SK-N-SH treated with all-trans-retinoic acid at 6 μM for 48 hours (cell line): ENCODE measurements around the gene METTL2B.

Experiments used
- ATAC-seq: fragments of 200-7000 bp; cut with Tn5 transposase; 3 replicates; pipeline ENCODE4 v1.9.1; 2020; ENCODE audit warnings: mild to moderate bottlenecking, moderate library complexity
- ARNTL ChIP-seq: fragments of 450-650 bp; formaldehyde crosslinking; IDR thresholded peaks from 2 replicates; pipeline ENCODE4 v1.5.0; 2020; ENCODE audit warnings: low read depth, mild to moderate bottlenecking, moderate library complexity, borderline replicate concordance
- BACH2 ChIP-seq: fragments of 250-450 bp; sonication (Bioruptor Pico); IDR thresholded peaks from 2 replicates; pipeline ENCODE4 v1.9.0; 2021; ENCODE audit warnings: mild to moderate bottlenecking, borderline replicate concordance
- CREB5 ChIP-seq: fragments of 250-450 bp; sonication (Bioruptor Pico); IDR thresholded peaks from 2 replicates; pipeline ENCODE4 v1.5.1; 2020; ENCODE audit warnings: low read depth, mild to moderate bottlenecking, moderate library complexity
- CSDC2 ChIP-seq: fragments of 250-450 bp; sonication (Bioruptor Pico); IDR thresholded peaks from 2 replicates; pipeline ENCODE4 v1.5.0; 2020; ENCODE audit warnings: mild to moderate bottlenecking, moderate library complexity
- CSRNP3 ChIP-seq: fragments of 250-450 bp; sonication (Bioruptor Pico); IDR thresholded peaks from 2 replicates; pipeline ENCODE4 v1.5.1; 2021; ENCODE audit warnings: mild to moderate bottlenecking, moderate library complexity
- ESRRG ChIP-seq: fragments of 250-450 bp; sonication (Bioruptor Pico); IDR thresholded peaks from 2 replicates; pipeline ENCODE4 v1.6.1; 2021; ENCODE audit warnings: mild to moderate bottlenecking
- GLIS3 ChIP-seq: fragments of 250-450 bp; sonication (Bioruptor Pico); IDR thresholded peaks from 2 replicates; pipeline ENCODE4 v1.5.0; 2020; ENCODE audit warnings: mild to moderate bottlenecking, moderate library complexity
- ISL1 ChIP-seq: fragments of 250-450 bp; sonication (Bioruptor Pico); IDR thresholded peaks from 2 replicates; pipeline ENCODE4 v2.1.2; 2022; ENCODE audit warnings: mild to moderate bottlenecking, moderate library complexity
- OSR1 ChIP-seq: fragments of 250-450 bp; sonication (Bioruptor Pico); IDR thresholded peaks from 2 replicates; pipeline ENCODE4 v1.8.0; 2022; ENCODE audit warnings: moderate library complexity, mild to moderate bottlenecking, inconsistent platforms
- PATZ1 ChIP-seq: fragments of 250-450 bp; sonication (Bioruptor Pico); IDR thresholded peaks from 2 replicates; pipeline ENCODE4 v1.8.0; 2020; ENCODE audit warnings: mild to moderate bottlenecking, moderate library complexity, borderline replicate concordance
- POU6F1 ChIP-seq: fragments of 250-450 bp; sonication (Bioruptor Pico); IDR thresholded peaks from 2 replicates; pipeline ENCODE4 v1.8.0; 2021; ENCODE audit warnings: low read depth, mild to moderate bottlenecking, moderate library complexity, borderline replicate concordance
- PPARA ChIP-seq: fragments of 250-450 bp; sonication (Bioruptor Pico); IDR thresholded peaks from 2 replicates; pipeline ENCODE4 v1.5.0; 2020; ENCODE audit warnings: mild to moderate bottlenecking, borderline replicate concordance
- RARB ChIP-seq: fragments of 250-450 bp; sonication (Bioruptor Pico); IDR thresholded peaks from 2 replicates; pipeline ENCODE4 v1.8.0; 2021; ENCODE audit warnings: mild to moderate bottlenecking, moderate library complexity
- SNAI2 ChIP-seq: fragments of 250-450 bp; sonication (Bioruptor Pico); IDR thresholded peaks from 2 replicates; pipeline ENCODE4 v1.5.0; 2020; ENCODE audit warnings: mild to moderate bottlenecking, moderate library complexity
- TCF4 ChIP-seq: fragments of 250-450 bp; sonication (Bioruptor Pico); IDR thresholded peaks from 2 replicates; pipeline ENCODE4 v1.8.0; 2021; ENCODE audit warnings: mild to moderate bottlenecking, moderate library complexity, borderline replicate concordance
- TSHZ2 ChIP-seq: fragments of 250-450 bp; sonication (Bioruptor Pico); IDR thresholded peaks from 2 replicates; pipeline ENCODE4 v1.5.0; 2020; ENCODE audit warnings: mild to moderate bottlenecking, moderate library complexity
- ZC3H10 ChIP-seq: fragments of 250-450 bp; sonication (Bioruptor Pico); IDR thresholded peaks from 2 replicates; pipeline ENCODE4 v1.5.1; 2021; ENCODE audit warnings: mild to moderate bottlenecking, moderate library complexity
- ZFP30 ChIP-seq: fragments of 450-650 bp; formaldehyde crosslinking; IDR thresholded peaks from 2 replicates; pipeline ENCODE4 v1.5.0; 2022; ENCODE audit warnings: mild to moderate bottlenecking, moderate library complexity
- ZNF565 ChIP-seq: fragments of 450-650 bp; formaldehyde crosslinking; conservative IDR thresholded peaks from 2 replicates; pipeline ENCODE4 v1.5.0; 2020; ENCODE audit warnings: low read depth, mild to moderate bottlenecking, moderate library complexity
- ZNF70 ChIP-seq: fragments of 450-650 bp; formaldehyde crosslinking; IDR thresholded peaks from 2 replicates; pipeline ENCODE4 v1.5.0; 2020; ENCODE audit warnings: mild to moderate bottlenecking, moderate library complexity
- ZNF8 ChIP-seq: fragments of 450-650 bp; formaldehyde crosslinking; IDR thresholded peaks from 2 replicates; pipeline ENCODE4 v1.5.0; 2020; ENCODE audit warnings: mild to moderate bottlenecking, moderate library complexity

METTL2B gene

GRCh38 chr7:128446306-128446705, 30.2 kb upstream of the METTL2B start:
- ATAC-seq, result peak; percentile 70
- TF ChIP-seq TSHZ2 (peak; percentile 50; the same call in 1 of the 2 replicates), CREB5 (CRISPR knock-in tag) (no peak), ZC3H10 (CRISPR knock-in tag) (no peak)

- ATAC-seq, result no peak
- TF ChIP-seq POU6F1 (CRISPR knock-in tag) (no peak), GLIS3 (CRISPR knock-in tag) (no peak), CREB5 (CRISPR knock-in tag) (no peak), BACH2 (CRISPR knock-in tag) (no peak), RARB (CRISPR knock-in tag) (no peak), ISL1 (no peak), OSR1 (no peak), PPARA (no peak), ZNF70 (no peak), ZFP30 (no peak), SNAI2 (CRISPR knock-in tag) (no peak), CSRNP3 (CRISPR knock-in tag) (no peak)
Measured at GRCh38 chr7:128447941-128448564, 28.5 kb upstream of the METTL2B start.

- no peak for ATAC-seq
- TF ChIP-seq ESRRG (CRISPR knock-in tag) (no peak), GLIS3 (CRISPR knock-in tag) (no peak), POU6F1 (CRISPR knock-in tag) (no peak), ZNF565 (CRISPR knock-in tag) (no peak), PPARA (no peak), ARNTL (CRISPR knock-in tag) (no peak), PATZ1 (no peak), TCF4 (CRISPR knock-in tag) (no peak), CSDC2 (CRISPR knock-in tag) (no peak), SNAI2 (CRISPR knock-in tag) (no peak), ZFP30 (no peak), ISL1 (no peak), BACH2 (CRISPR knock-in tag) (no peak), TSHZ2 (no peak), ZNF8 (CRISPR knock-in tag) (no peak), OSR1 (no peak)
Measured at GRCh38 chr7:128448751-128449302, 27.7 kb upstream of the METTL2B start.
